GM03348 (cell line): ENCODE measurements around the gene RFFL.

Experiments
- DNase-seq: peaks from one replicate; pipeline ENCODE4 v3.0.0; 2012; ENCODE audit warnings: low spot score

The RFFL gene

GRCh38 chr17:35081638-35082037 lies 18.1 kb upstream of the RFFL start:
- DNase-seq, result no peak

- DNase-seq, result no peak
These were observed 17.0 kb upstream of the RFFL start for GRCh38 chr17:35080536-35080935.

DNA sequence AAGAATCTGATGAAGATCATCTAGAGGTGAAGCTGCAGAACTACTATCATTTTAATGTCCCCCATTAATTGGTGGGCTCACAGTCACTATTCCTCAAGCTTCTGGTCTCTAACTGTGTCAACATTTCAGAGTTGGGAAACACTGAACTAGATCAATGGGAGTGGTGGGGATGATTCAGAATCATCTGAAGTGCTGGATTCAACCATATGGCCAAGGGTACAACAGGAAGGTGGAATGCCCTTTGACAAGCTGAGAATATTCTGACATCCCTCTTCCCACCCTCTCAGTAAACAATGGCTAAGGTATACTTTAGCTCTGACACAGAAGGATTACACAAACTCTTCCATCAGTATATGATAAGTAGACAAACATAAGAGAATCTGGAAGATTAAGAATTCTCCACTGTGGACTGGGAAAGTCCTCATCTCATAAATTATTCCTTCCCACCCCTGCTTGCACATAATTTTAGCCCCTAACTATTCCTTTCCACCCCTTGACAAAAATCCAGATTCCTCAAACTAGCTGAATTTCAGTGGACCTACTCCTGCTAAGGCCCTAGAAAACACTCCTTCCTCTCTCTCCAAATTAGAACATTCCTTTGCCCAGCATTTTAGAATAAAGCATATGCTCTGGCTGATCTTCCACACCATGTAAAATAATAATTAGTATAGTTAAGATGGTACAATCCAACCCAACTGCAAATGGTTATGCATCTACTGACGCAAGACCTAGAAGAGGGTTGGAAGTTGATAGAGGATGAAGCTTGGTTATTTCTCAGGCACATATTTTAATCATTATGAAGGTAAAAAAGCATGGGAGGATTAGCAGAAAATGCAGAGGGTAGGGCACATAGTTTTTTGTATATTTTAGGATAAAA lies 16.3 kb upstream of the RFFL start:
- DNase-seq, result no peak

- DNase-seq, result no peak
These were observed 13.4 kb upstream of the RFFL start for GRCh38 chr17:35076874-35077273.

DNA sequence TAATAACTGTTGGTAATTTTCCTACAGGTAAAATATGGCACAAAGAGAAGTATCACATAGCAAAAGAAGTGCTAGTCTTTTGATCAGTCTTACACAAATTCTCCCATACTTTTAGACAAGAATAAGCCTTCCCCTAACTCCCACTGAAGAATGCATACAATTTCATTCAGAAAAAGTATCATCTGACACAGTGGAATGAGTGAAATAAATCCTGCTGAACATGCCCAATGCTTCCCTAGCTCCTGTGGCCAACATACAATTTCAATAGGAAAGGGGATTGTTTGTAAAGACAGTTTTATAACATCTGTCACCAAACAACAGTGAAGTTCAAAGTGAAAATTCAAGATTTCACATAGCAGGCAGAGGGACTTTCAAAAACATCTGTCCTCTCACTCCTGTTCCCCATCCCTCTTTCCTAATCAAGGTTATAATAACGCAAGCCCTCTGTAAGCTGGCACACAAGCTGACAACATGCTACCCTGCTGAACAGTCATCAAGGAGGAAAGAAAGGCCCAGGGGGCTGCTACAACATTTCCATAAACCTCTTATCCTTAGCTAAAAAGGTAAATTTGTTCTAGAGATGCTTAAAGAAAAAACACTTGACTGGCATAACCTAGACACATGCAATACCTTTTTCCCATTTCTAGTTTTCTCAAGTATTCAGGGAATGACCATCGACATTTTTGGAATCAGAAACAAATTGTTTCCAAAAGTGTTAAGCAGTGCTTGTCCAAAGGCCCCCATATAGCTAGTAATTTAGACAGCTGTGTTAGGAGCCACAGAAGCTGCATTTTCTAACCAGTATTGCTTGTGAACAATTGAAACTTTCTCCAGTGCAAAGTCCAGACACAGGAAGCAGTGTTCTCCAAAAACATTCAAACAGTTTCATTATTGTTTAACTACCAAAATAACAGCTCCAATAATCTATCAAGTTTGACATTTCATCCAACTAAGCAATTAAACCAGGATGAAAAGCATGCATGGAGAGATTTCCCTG lies 11.5 kb upstream of the RFFL start:
- no peak for DNase-seq

GRCh38 chr17:35073991-35074627 lies 10.6 kb upstream of the RFFL start:
- DNase-seq, result no peak

DNA sequence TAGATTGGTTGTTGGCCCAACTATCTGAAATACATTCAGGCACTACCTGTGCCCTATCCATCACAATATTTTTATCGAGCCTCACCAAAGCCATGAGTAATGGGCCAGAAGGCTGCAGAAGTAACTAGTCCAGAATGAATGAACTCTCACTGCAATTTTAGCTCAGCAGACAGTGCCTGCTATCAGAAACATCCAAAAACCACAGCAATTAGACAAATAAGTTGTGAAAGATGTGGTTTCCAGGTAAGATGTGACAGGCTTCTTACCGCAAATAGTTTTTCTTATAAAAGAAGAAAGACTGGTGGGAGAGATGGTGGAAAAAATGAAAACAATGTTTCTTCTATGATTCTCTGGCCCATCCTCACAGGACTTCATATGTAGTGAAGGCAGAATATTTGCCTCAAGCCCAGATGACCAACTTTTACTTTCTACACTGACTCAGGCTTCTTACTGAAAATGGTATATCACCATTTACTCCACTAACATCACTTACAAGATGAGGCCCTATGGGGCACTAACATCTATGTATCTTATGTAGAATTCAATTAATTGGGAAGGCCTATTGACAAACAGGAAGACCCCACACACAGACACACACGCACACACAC lies 9.8 kb upstream of the RFFL start:
- DNase-seq, result no peak

- peak; percentile 47 for DNase-seq
These were observed 5.8 kb upstream of the RFFL start for GRCh38 chr17:35069311-35069710.

DNA sequence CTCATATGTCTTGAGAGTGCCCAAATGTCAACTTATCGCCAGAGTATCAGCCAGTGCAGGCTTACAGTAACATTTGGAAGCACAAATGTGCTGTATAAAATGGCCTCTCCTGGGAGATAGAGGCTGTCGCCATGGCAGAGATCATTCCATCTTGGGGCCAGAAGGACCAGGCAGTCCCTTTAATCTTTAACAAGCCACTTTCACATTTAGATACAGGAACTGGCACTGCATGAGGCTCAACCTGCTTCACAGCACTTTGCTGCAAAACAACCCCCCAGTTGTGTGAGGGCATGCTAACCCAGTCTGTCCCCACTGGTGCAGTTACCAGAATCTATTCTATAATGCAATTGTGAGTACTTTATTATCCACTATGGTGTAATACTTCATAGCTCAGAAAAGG lies 4.7 kb upstream of the RFFL start:
- no peak for DNase-seq

GRCh38 chr17:35065880-35066279 lies 2.4 kb upstream of the RFFL start:
- no peak for DNase-seq

GRCh38 chr17:35064516-35065215 lies 1.2 kb upstream of the RFFL start:
- no peak for DNase-seq

DNA sequence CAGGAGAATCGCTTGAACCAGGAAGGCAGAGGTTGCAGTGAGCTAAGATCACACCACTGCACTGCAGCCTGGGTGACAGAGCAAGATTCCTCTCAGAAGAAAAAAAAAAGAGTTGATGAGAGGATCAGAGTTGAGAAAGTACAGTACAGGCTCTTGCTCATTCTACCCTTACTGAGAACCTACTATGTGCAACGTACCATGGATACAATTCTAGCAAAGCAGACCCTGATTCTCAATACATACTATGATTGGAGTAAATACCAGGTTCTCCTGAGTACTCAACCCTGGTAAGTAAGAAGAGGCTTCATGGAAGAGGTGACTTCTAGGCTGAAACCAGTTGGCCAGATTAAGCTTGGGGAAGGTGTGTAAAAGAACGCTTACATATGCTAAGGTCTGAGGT lies 1.2 kb downstream of the RFFL start:
- DNase-seq, result no peak

GRCh38 chr17:35057332-35057915 lies 6.1 kb downstream of the RFFL start:
- no peak for DNase-seq

DNA sequence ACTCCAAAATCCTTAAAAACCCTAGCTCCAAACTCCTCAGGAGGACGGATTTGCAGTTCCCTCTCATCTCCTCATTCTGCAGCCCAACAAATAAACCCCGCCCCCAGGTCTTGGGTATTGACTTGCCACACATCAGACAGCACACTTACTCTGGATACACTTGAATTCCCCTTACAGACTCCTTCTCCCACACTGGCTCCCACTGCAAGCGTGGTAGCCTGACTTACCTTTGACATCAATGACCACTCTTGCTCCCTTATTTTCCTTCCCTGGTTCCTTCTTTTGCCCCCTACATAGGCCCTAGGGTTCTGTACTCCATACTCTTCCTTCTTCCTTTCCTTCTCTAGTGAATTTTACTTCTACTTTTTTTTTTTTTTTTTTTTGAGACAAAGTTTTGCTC lies 7.5 kb downstream of the RFFL start:
- DNase-seq, result no peak

GRCh38 chr17:35053204-35053603 lies 10.3 kb downstream of the RFFL start:
- DNase-seq, result no peak

- no peak for DNase-seq
These were observed 10.7 kb downstream of the RFFL start for GRCh38 chr17:35052780-35053179.

- peak; percentile 29 for DNase-seq
These were observed 11.3 kb downstream of the RFFL start for GRCh38 chr17:35052241-35052610.

DNA sequence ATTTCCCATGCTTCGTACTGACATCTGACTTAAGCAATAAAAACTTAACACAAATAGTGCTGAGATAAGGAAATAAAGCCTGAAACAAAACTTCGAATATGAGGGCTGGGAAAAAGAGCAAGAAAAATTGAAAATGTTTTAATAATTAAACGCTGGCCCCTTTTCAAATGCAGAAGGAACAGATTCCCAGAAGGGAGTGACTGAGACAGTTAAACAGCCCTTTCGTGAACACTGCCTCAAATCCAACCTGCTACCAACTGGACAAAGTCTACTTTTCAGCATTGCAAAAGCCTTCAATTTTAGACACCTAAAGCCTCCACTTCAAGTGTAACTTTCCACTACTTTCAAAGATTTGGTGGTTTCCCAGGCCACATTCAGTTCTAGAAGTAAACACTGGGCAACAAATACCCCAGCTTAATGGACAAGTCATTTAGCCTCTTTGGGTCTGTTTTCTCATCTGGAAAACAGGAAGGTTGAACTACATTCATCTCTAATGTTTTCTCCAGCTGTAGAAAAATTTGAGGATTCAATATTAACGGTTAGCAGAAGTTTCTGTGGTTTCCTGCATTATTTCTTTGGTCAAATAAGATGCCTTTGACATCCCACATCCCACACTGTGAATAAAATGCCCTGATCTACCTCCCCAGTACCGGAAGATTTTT lies 11.8 kb downstream of the RFFL start:
- peak; percentile 21 for DNase-seq

DNA sequence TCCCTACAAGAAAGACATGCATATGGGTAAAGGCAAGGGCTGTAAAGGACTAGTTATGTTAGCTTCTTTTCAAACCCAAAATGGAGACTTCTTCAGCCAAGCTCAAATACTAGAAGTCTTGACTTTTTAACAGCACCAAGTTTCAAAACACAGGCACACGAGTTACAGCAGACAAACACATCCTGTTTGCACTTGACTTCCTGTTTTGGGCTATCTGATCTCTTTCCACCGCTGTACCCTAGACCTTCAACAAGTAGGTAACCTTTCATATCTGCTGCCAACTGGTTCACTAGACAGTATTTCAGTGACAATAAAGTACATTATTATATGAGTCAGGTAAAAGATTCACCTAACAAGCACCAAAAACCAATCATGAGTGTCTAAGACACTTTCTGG lies 12.3 kb downstream of the RFFL start:
- DNase-seq, result no peak

- no peak for DNase-seq
These were observed 13.3 kb downstream of the RFFL start for GRCh38 chr17:35050170-35050569.
